Forelimb muscle (tissue), 1 donor: ENCODE results near the gene OR4D2. TPM values are rescaled to one million over a fixed set of nuclear protein-coding genes. Genes with fewer than 3 reads are reported as not detected.
"Not testable (repeated sequence)": the region's sequence is repeated elsewhere in the genome, so short reads cannot be mapped to it uniquely, and the experiment has no call there.

Source experiments
- DNase-seq: peaks from one replicate; pipeline ENCODE4 v3.0.0-alpha.2; 2013; ENCODE audit warnings: low read depth
- polyA plus RNA-seq: library from polyadenylated mRNA; unstranded; fragments of 120-200 nt; gene quantifications from one replicate; pipeline ENCODE4 v1.2.1, GENCODE V29; 2013; ENCODE audit not compliant: insufficient read length

Gene OR4D2
- polyA plus RNA-seq = not detected

- no peak for DNase-seq
These were observed at the start of gene OR4D2 for GRCh38 chr17:58166682-58167081. TSS of gene OR4D2 (plus strand) at chr17:58166982. CDS start at chr17:58169656, 2,674 bp downstream.

- DNase-seq = no peak
These were observed 49.4 kb upstream of the OR4D2 start for GRCh38 chr17:58117382-58117781.

- no peak for DNase-seq
These were observed 47.3 kb upstream of the OR4D2 start for GRCh38 chr17:58119491-58119890.

GRCh38 chr17:58120195-58120822 lies 46.5 kb upstream of the OR4D2 start:
- peak; percentile 55 for DNase-seq

- DNase-seq = no peak
These were observed 44.9 kb upstream of the OR4D2 start for GRCh38 chr17:58121925-58122324.

GRCh38 chr17:58127846-58128245 lies 38.9 kb upstream of the OR4D2 start:
- DNase-seq = no peak

GRCh38 chr17:58132697-58133096 lies 34.1 kb upstream of the OR4D2 start:
- not testable (repeated sequence) for DNase-seq

- DNase-seq = no peak
These were observed 30.0 kb upstream of the OR4D2 start for GRCh38 chr17:58136669-58137279.

- no peak for DNase-seq
These were observed 25.3 kb upstream of the OR4D2 start for GRCh38 chr17:58141505-58141904.

GRCh38 chr17:58143335-58143734 lies 23.4 kb upstream of the OR4D2 start:
- not testable (repeated sequence) for DNase-seq

- no peak for DNase-seq
These were observed 22.0 kb upstream of the OR4D2 start for GRCh38 chr17:58144801-58145200.

- no peak for DNase-seq
These were observed 18.8 kb upstream of the OR4D2 start, which contains the start of gene OR4D1 for GRCh38 chr17:58147930-58148434. TSS of gene OR4D1 (plus strand) at chr17:58148384. CDS start at chr17:58155154, 6,770 bp downstream.

- DNase-seq = no peak
These were observed 18.2 kb upstream of the OR4D2 start for GRCh38 chr17:58148609-58149008.

- DNase-seq = no peak
These were observed 16.4 kb upstream of the OR4D2 start for GRCh38 chr17:58150394-58150793.

GRCh38 chr17:58153046-58153445 lies 13.7 kb upstream of the OR4D2 start:
- DNase-seq = no peak

- no peak for DNase-seq
These were observed 13.1 kb upstream of the OR4D2 start for GRCh38 chr17:58153671-58154070.

- no peak for DNase-seq
These were observed 9.7 kb upstream of the OR4D2 start for GRCh38 chr17:58156839-58157803.

- DNase-seq = no peak
These were observed 8.6 kb upstream of the OR4D2 start for GRCh38 chr17:58158181-58158580.

GRCh38 chr17:58161566-58161965 lies 5.2 kb upstream of the OR4D2 start:
- DNase-seq = no peak

- DNase-seq = no peak
These were observed 801 bp upstream of the OR4D2 start for GRCh38 chr17:58165981-58166380.

- DNase-seq = no peak
These were observed 3.8 kb downstream of the OR4D2 start for GRCh38 chr17:58170622-58171021.
